Measurements from ENCODE around the gene ATF4.

Gene ATF4

GRCh38 chr22:39491696-39492095, 28.7 kb upstream of the ATF4 start (continued):
- TF ChIP-seq POU6F1 (CRISPR knock-in tag; IDR thresholded peaks at IDR 0.05; ENCODE audit: borderline replicate concordance, low read depth), result no peak
- no peak for TF ChIP-seq ARNTL (CRISPR knock-in tag; IDR thresholded peaks at IDR 0.05; ENCODE audit: borderline replicate concordance, low read depth)
- no peak for TF ChIP-seq ZNF8 (CRISPR knock-in tag; IDR thresholded peaks at IDR 0.05)
- no peak for TF ChIP-seq TOX (CRISPR knock-in tag; IDR thresholded peaks at IDR 0.05; ENCODE audit: borderline replicate concordance)
- TF ChIP-seq RARB (CRISPR knock-in tag; IDR thresholded peaks at IDR 0.05), result no peak
- TF ChIP-seq CSDC2 (CRISPR knock-in tag; IDR thresholded peaks at IDR 0.05), result no peak
- no peak for TF ChIP-seq TCF4 (CRISPR knock-in tag; IDR thresholded peaks at IDR 0.05; ENCODE audit: borderline replicate concordance)
- TF ChIP-seq ZFP3 (CRISPR knock-in tag; IDR thresholded peaks at IDR 0.05), result no peak
- TF ChIP-seq PATZ1 (CRISPR knock-in tag; IDR thresholded peaks at IDR 0.05; ENCODE audit: borderline replicate concordance), result no peak
- no peak for TF ChIP-seq PPARA (CRISPR knock-in tag; IDR thresholded peaks at IDR 0.05; ENCODE audit: borderline replicate concordance)

GRCh38 chr22:39492186-39492585, 28.2 kb upstream of the ATF4 start:
- TF ChIP-seq SNAI2 (CRISPR knock-in tag; IDR thresholded peaks at IDR 0.05), result no peak
- no peak for TF ChIP-seq CREB5 (CRISPR knock-in tag; IDR thresholded peaks at IDR 0.05; ENCODE audit: low read depth)
- TF ChIP-seq PATZ1 (CRISPR knock-in tag; IDR thresholded peaks at IDR 0.05; ENCODE audit: borderline replicate concordance), result no peak
- TF ChIP-seq ESRRG (CRISPR knock-in tag; IDR thresholded peaks at IDR 0.05), result no peak
- TF ChIP-seq ZFP30 (CRISPR knock-in tag; IDR thresholded peaks at IDR 0.05), result no peak
- no peak for TF ChIP-seq OSR1 (CRISPR knock-in tag; IDR thresholded peaks at IDR 0.05)
- no peak for TF ChIP-seq RARB (CRISPR knock-in tag; IDR thresholded peaks at IDR 0.05)
- no peak for TF ChIP-seq TCF4 (CRISPR knock-in tag; IDR thresholded peaks at IDR 0.05; ENCODE audit: borderline replicate concordance)
- no peak for TF ChIP-seq POU6F1 (CRISPR knock-in tag; IDR thresholded peaks at IDR 0.05; ENCODE audit: borderline replicate concordance, low read depth)
- TF ChIP-seq ZNF565 (CRISPR knock-in tag; conservative IDR thresholded peaks at IDR 0.05; ENCODE audit: low read depth), result no peak
- no peak for TF ChIP-seq ISL1 (CRISPR knock-in tag; IDR thresholded peaks at IDR 0.05)
- no peak for TF ChIP-seq BACH2 (CRISPR knock-in tag; IDR thresholded peaks at IDR 0.05; ENCODE audit: borderline replicate concordance)
- TF ChIP-seq GLIS3 (CRISPR knock-in tag; IDR thresholded peaks at IDR 0.05), result no peak
- TF ChIP-seq ZC3H10 (CRISPR knock-in tag; IDR thresholded peaks at IDR 0.05), result no peak
- no peak for TF ChIP-seq ZFP3 (CRISPR knock-in tag; IDR thresholded peaks at IDR 0.05)
- no peak for TF ChIP-seq CSDC2 (CRISPR knock-in tag; IDR thresholded peaks at IDR 0.05)
- no peak for ATAC-seq

GRCh38 chr22:39493759-39494158, 26.6 kb upstream of the ATF4 start:
- TF ChIP-seq ZFP3 (CRISPR knock-in tag; IDR thresholded peaks at IDR 0.05), result no peak
- ATAC-seq, result no peak

GRCh38 chr22:39494471-39495120, 25.8 kb upstream of the ATF4 start:
- no peak for ATAC-seq
- TF ChIP-seq CREB5 (CRISPR knock-in tag; IDR thresholded peaks at IDR 0.05; ENCODE audit: low read depth) (no peak), ZC3H10 (CRISPR knock-in tag; IDR thresholded peaks at IDR 0.05) (no peak), TCF4 (CRISPR knock-in tag; IDR thresholded peaks at IDR 0.05; ENCODE audit: borderline replicate concordance) (no peak), PPARA (CRISPR knock-in tag; IDR thresholded peaks at IDR 0.05; ENCODE audit: borderline replicate concordance) (no peak), ZFP30 (CRISPR knock-in tag; IDR thresholded peaks at IDR 0.05) (no peak), ISL1 (CRISPR knock-in tag; IDR thresholded peaks at IDR 0.05) (no peak), GLIS3 (CRISPR knock-in tag; IDR thresholded peaks at IDR 0.05) (no peak), ZNF70 (CRISPR knock-in tag; IDR thresholded peaks at IDR 0.05) (no peak), CSDC2 (CRISPR knock-in tag; IDR thresholded peaks at IDR 0.05) (no peak)
